ENCODE results near the gene SLC10A4. TPM values are rescaled to one million over a fixed set of nuclear protein-coding genes. Genes with fewer than 3 reads are reported as not detected.

SLC10A4 gene
- total and polyA plus RNA-seq, 12 donors = 0.10 to 0.61 (median 0.22) TPM; not detected in 1

DNA sequence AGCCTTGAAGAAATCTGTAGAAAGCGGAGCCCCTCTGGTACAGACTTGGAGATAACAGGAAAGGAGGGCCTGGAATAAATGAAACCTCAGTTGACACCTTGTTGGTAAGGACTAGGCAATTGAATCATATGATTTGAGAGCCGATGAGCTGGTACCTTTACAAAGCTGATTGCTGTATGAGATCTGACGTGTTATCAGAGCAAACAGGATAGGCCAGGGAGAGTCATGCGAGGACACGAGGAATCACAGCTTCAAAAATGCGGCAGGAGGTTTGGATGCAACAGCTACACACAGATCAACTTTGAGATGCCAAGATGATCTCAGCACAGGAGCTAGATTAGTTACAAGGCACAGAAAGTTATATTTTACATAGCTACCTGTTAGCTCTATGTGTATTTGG, 7.4 kb upstream of the SLC10A4 start:
- DNase-seq = no peak
- no peak for ATAC-seq
- intact Hi-C loops (cut with DNase I) = no loop called here
- Histone ChIP-seq H3K27ac (no peak overlapping the region), H3K4me1 (peaks cover 0 to 42% (median 12%) of the 10 kb centered on the region in 9 donors), H3K4me3 (no peak overlapping the region), H3K36me3 (no peaks in the 10 kb centered on the region), H3K9me3 (no peaks in the 10 kb centered on the region), H3K27me3 (peaks cover 0 to 4% (median 0%) of the 10 kb centered on the region in 7 donors)
- TF ChIP-seq, protein P1, sequence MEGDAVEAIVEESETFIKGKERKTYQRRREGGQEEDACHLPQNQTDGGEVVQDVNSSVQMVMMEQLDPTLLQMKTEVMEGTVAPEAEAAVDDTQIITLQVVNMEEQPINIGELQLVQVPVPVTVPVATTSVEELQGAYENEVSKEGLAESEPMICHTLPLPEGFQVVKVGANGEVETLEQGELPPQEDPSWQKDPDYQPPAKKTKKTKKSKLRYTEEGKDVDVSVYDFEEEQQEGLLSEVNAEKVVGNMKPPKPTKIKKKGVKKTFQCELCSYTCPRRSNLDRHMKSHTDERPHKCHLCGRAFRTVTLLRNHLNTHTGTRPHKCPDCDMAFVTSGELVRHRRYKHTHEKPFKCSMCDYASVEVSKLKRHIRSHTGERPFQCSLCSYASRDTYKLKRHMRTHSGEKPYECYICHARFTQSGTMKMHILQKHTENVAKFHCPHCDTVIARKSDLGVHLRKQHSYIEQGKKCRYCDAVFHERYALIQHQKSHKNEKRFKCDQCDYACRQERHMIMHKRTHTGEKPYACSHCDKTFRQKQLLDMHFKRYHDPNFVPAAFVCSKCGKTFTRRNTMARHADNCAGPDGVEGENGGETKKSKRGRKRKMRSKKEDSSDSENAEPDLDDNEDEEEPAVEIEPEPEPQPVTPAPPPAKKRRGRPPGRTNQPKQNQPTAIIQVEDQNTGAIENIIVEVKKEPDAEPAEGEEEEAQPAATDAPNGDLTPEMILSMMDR (IDR thresholded peaks at IDR 0.05) = no peak
- WGBS, 2 donors = 81% methylated on average over 6 of the region's 6 CpGs

DNA sequence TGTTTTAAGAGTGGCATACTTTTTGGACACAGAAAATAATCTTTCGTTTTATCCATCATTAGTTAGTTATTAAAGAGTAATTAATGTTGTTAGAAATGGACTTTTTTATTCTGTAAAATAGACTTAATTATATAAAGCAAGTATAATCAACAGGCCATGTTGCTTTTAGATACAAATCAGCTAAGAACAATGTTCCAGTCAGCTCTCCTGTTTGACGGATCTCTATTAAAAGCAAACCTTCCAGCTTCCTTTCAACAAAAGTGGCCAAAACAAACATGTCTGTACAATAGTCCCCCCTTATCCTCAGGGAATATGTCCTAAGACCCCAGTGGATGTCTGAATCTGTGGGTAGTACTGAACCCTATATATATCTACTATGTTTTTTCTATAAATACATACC, 4.9 kb upstream of the SLC10A4 start:
- H3K4me3 ChIP-seq = no peak overlapping the region
- intact Hi-C loops (cut with DNase I) = no loop called here
- DNase-seq = no peak
- H3K36me3 ChIP-seq = no peaks in the 10 kb centered on the region
- no peaks in the 10 kb centered on the region for H3K9me3 ChIP-seq
- H3K27ac ChIP-seq = peak overlapping the region in 3 of 10 donors; percentile 51 to 61 (median 57)
- H3K27me3 ChIP-seq = peaks cover 0 to 29% (median 17%) of the 10 kb centered on the region in 7 donors
- TF ChIP-seq, protein P1 (IDR thresholded peaks at IDR 0.05) = no peak
- peaks cover 0 to 42% (median 12%) of the 10 kb centered on the region in 9 donors for H3K4me1 ChIP-seq
- ATAC-seq = peak in 2 of 8 donors; percentile 55 to 57
- 61 to 63% methylated on average over 2 of the region's 2 CpGs for WGBS, 2 donors

DNA sequence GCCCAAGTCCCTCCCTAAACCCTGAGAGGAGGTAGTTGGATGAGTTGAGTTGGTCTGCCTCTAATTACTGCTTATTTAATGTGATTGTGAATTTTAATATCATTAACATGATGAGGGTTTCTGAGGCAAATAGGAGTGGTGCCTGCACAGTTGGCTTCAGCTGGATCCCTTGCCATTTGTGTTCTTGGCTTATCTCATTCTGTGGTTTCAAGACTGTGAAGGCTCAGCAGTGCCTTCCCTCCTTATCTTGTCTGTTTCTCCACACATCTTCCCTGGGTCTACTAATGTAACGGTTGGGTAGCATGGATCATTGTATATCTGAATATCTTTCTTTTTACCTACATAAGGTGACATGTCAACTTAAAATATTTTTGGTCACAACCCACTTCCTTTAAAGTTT, 1.6 kb upstream of the SLC10A4 start:
- intact Hi-C loops (cut with DNase I) = no loop called here
- Histone ChIP-seq H3K4me1 (peaks cover 0 to 40% (median 11%) of the 10 kb centered on the region in 9 donors), H3K4me3 (no peak overlapping the region), H3K27me3 (peaks cover 0 to 62% (median 48%) of the 10 kb centered on the region in 7 donors), H3K9me3 (no peaks in the 10 kb centered on the region), H3K27ac (no peak overlapping the region), H3K36me3 (no peaks in the 10 kb centered on the region)
- TF ChIP-seq, protein P1 (IDR thresholded peaks at IDR 0.05) = no peak
- 87 to 91% methylated on average over 1 of the region's 1 CpG for WGBS, 2 donors
- DNase-seq (no peak), ATAC-seq (no peak)

DNA sequence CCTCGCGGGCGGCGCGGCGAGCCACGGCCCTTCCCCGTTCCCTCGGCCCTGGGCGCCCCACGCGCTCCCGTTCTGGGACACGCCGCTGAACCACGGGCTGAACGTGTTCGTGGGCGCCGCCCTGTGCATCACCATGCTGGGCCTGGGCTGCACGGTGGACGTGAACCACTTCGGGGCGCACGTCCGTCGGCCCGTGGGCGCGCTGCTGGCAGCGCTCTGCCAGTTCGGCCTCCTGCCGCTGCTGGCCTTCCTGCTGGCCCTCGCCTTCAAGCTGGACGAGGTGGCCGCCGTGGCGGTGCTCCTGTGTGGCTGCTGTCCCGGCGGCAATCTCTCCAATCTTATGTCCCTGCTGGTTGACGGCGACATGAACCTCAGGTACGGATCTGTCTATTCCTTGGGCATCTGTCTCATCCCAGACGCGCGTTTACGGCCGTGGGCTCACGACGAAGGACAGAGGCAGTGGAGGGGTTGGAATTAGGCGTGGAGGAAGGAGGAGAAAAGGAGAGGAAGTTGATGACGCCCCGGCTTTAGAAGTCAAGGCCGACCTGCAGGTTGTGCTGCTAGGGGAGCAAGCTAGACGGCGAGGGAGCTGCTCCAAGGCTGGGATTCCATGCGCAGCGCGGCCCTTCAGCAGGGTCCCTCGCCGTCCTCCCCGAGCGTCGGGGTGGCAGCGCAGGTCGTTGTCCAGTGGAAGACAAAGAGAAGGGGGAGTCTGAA, 792 bp downstream of the SLC10A4 start:
- DNase-seq (no peak), ATAC-seq (peak in 3 of 8 donors; percentile 29 to 63 (median 35))
- 6 to 7% methylated on average over 65 to 66 of the region's 66 CpGs for WGBS, 2 donors
- Histone ChIP-seq H3K9me3 (no peaks in the 10 kb centered on the region), H3K27me3 (peaks cover 0 to 86% (median 70%) of the 10 kb centered on the region in 7 donors), H3K4me1 (peaks cover 0 to 18% (median 6%) of the 10 kb centered on the region in 9 donors), H3K36me3 (no peaks in the 10 kb centered on the region), H3K4me3 (peak overlapping the region in 9 of 10 donors; percentile 29 to 51 (median 38)), H3K27ac (no peak overlapping the region)
- TF ChIP-seq, protein P1 (IDR thresholded peaks at IDR 0.05) = no peak
- intact Hi-C loops (cut with DNase I) = no loop called here

Data from heart right ventricle (tissue), 16 donors.